HepG2 (cell line): ENCODE data around the gene MTMR10. TPM values are rescaled to one million over a fixed set of nuclear protein-coding genes. Genes with fewer than 3 reads are reported as not detected.

Source experiments
- ATAC-seq: fragments of 200-7000 bp; cut with Tn5 transposase; 3 replicates; pipeline ENCODE4 v1.9.1; 2020; ENCODE audit warnings: mild to moderate bottlenecking, moderate library complexity
- BruUV-seq: library from RNA; stranded (reverse); fragments of 400-500 nt; replicated peaks from 2 replicates; lab custom pipeline; 2021; lab: Mats Ljungman, UMichigan
- CTCF ChIA-PET: fragments of 300-600 bp; formaldehyde crosslinking; extraction: SDS; loops from one replicate; lab custom pipeline; 2021; ENCODE audit warnings: low total read pairs, inconsistent platforms, low intra/inter-chr PET ratio; lab: Yijun Ruan, JAX
- POLR2A ChIA-PET: fragments of 350-600 bp; sonication (Branson Sonifier 250); formaldehyde crosslinking; loops from one replicate; lab custom pipeline; 2020; ENCODE audit warnings: antibody characterized with exemption, inconsistent platforms; lab: Yijun Ruan, JAX
- DNase-seq: peaks from one replicate; pipeline ENCODE4 v3.0.0-alpha.2; 2015; ENCODE audit warnings: low spot score
- FAIRE-seq: peaks from 3 replicates; lab custom pipeline; 2011; peaks lifted over from hg19 to GRCh38; lab: Jason Lieb, UNC
- H2AFZ ChIP-seq: one replicate; pipeline ENCODE4 v1.6.1; 2011; ENCODE audit warnings: low read length, inconsistent platforms
- H3K27ac ChIP-seq: fragments of 300-600 bp; 3 replicates; pipeline ENCODE4 v1.8.0; 2011; ENCODE audit warnings: mixed run types, mild to moderate bottlenecking, mixed read lengths, low read length, inconsistent platforms; ENCODE audit not compliant: insufficient read depth; ENCODE audit errors: extremely low read length
- H3K27me3 ChIP-seq, 2 experiments: fragments of 200-600 bp in 1 of 2; 2 replicates in 1 of 2; 3 replicates in 1 of 2; pipeline versions ENCODE4 v1.6.0 to v1.8.0; 2011; ENCODE audit warnings: low read length in 2 of 2, mild to moderate bottlenecking in 2 of 2, moderate library complexity in 2 of 2, inconsistent platforms in 1 of 2; ENCODE audit not compliant: insufficient read depth in 2 of 2, control insufficient read depth in 1 of 2
- H3K36me3 ChIP-seq, 2 experiments: fragments of 200-600 bp in 1 of 2; replicated peaks in 1 of 2; 2 replicates in 1 of 2; 3 replicates in 1 of 2; pipeline versions ENCODE4 v1.5.1 to v1.8.0; 2011; ENCODE audit warnings: low read length in 2 of 2, inconsistent platforms in 1 of 2; ENCODE audit not compliant: insufficient read depth in 2 of 2, control insufficient read depth in 1 of 2
- H3K4me1 ChIP-seq: 2 replicates; pipeline ENCODE4 v1.5.1; 2012; ENCODE audit warnings: low read length, inconsistent platforms; ENCODE audit not compliant: insufficient read depth
- H3K4me2 ChIP-seq: 2 replicates; pipeline ENCODE4 v1.6.0; 2011; ENCODE audit warnings: low read depth, low read length, inconsistent platforms
- H3K4me3 ChIP-seq, 3 experiments: fragments of 200-600 bp in 1 of 3; sonication (generic), shearing (Covaris generic) in 1 of 3; replicated peaks in 1 of 3; 2 replicates each; pipeline ENCODE4 v1.5.1; 2011 to 2016; ENCODE audit warnings: low read length in 3 of 3, inconsistent platforms in 2 of 3, low read depth in 2 of 3, mild to moderate bottlenecking in 2 of 3, control low read depth in 1 of 3, mixed read lengths in 1 of 3; ENCODE audit not compliant: insufficient read depth in 1 of 3
- H3K79me2 ChIP-seq: one replicate; pipeline ENCODE4 v1.6.1; 2011; ENCODE audit warnings: low read length, inconsistent platforms; ENCODE audit not compliant: insufficient read depth
- H3K9ac ChIP-seq: 2 replicates; pipeline ENCODE4 v1.6.0; 2011; ENCODE audit warnings: mild to moderate bottlenecking, low read depth, low read length, inconsistent platforms; ENCODE audit not compliant: insufficient read depth
- H3K9me3 ChIP-seq: 2 replicates; pipeline ENCODE4 v1.5.1; 2012; ENCODE audit warnings: mild to moderate bottlenecking, low read length
- H4K20me1 ChIP-seq: 2 replicates; pipeline ENCODE4 v1.6.0; 2011; ENCODE audit warnings: inconsistent platforms, mild to moderate bottlenecking, low read length, moderate library complexity; ENCODE audit not compliant: insufficient read depth
- ESRRA ChIP-seq: sonication (generic); formaldehyde crosslinking; IDR thresholded peaks from 2 replicates; pipeline ENCODE4 v1.5.1; 2020; ENCODE audit warnings: mild to moderate bottlenecking, low read depth, missing genetic modification reagents
- GABPB1 ChIP-seq: IDR thresholded peaks from 2 replicates; pipeline ENCODE4 v1.6.1; 2016; ENCODE audit warnings: mild to moderate bottlenecking, missing genetic modification reagents, moderate library complexity, missing compliant biosample characterization
- STAT5B ChIP-seq: sonication (generic); formaldehyde crosslinking; IDR thresholded peaks from 2 replicates; pipeline ENCODE4 v1.4.0; 2020; ENCODE audit warnings: missing genetic modification reagents
- ZNF572 ChIP-seq: sonication (generic); formaldehyde crosslinking; IDR thresholded peaks from 2 replicates; pipeline ENCODE4 v1.5.1; 2020; ENCODE audit warnings: mild to moderate bottlenecking, missing genetic modification reagents
- ZNF703 ChIP-seq: sonication (generic); formaldehyde crosslinking; IDR thresholded peaks from 2 replicates; pipeline ENCODE4 v1.5.1; 2020; ENCODE audit warnings: missing genetic modification reagents, mild to moderate bottlenecking, moderate library complexity, borderline replicate concordance
- ZNF713 ChIP-seq: sonication (generic); formaldehyde crosslinking; IDR thresholded peaks from 2 replicates; pipeline ENCODE4 v1.4.0; 2020; ENCODE audit warnings: mild to moderate bottlenecking, missing genetic modification reagents
- ZNF879 ChIP-seq: sonication (generic); formaldehyde crosslinking; IDR thresholded peaks from 2 replicates; pipeline ENCODE4 v1.8.1; 2023; ENCODE audit warnings: missing genetic modification reagents
- WGBS: methylation state at CpG from one replicate; pipeline ENCODE4 v1.1.6; 2017; ENCODE audit warnings: low lambda C conversion rate; 5-methylcytosine and 5-hydroxymethylcytosine counted together
- in situ Hi-C: cut with HindIII; loops from 2 replicates; pipeline ENCODE4 v1.10.0; 2017; ENCODE audit warnings: low pct_unique_long_range_greater_than_20kb; ENCODE audit not compliant: extremely low pct_ligation_motif_present
- intact Hi-C: fragments of 100-400 bp; cut with micrococcal nuclease; formaldehyde crosslinking; loops from one replicate; pipeline ENCODE4 v1.10.0; 2022; ENCODE audit not compliant: unreplicated experiment
- polyA plus RNA-seq, 8 experiments: library from polyadenylated mRNA; depleted of rRNA in 3 of 8; stranded (reverse) in 7 of 8; unstranded in 1 of 8; fragments of >200 nt; fragmentation: Illumina TruSeq in 4 of 8; extraction: Trizol in 4 of 8; gene quantifications; 2 replicates each; pipeline versions ENCODE4 v1.2.1 to v1.2.3, GENCODE V29; 2011 to 2016; ENCODE audit warnings: low read depth in 4 of 8, missing spikeins in 1 of 8, mixed read lengths in 1 of 8; ENCODE audit not compliant: insufficient read depth in 1 of 8
- total RNA-seq, 5 experiments: library from RNA; depleted of rRNA; stranded (reverse); fragments of >200 nt; fragmentation: Illumina TruSeq; extraction: Trizol; gene quantifications; 2 replicates each; pipeline ENCODE4 v1.2.3, GENCODE V29; 2016; ENCODE audit warnings: low read depth in 1 of 5
- TF ChIP-seq, protein P1 (sequence below): sonication (generic); formaldehyde crosslinking; IDR thresholded peaks from 2 replicates; pipeline ENCODE4 v1.4.0; 2020; ENCODE audit warnings: low read depth, missing genetic modification reagents
- TF ChIP-seq, protein P2 (sequence below): sonication (generic); formaldehyde crosslinking; IDR thresholded peaks from 2 replicates; pipeline ENCODE4 v1.4.0; 2020; ENCODE audit warnings: missing genetic modification reagents
- TF ChIP-seq, protein P3 (sequence below): sonication (generic); formaldehyde crosslinking; IDR thresholded peaks from 2 replicates; pipeline ENCODE4 v1.8.1; 2023; ENCODE audit warnings: missing genetic modification reagents, inconsistent platforms, borderline replicate concordance
- TF ChIP-seq, protein P4 (sequence below): sonication (generic); formaldehyde crosslinking; IDR thresholded peaks from 2 replicates; pipeline ENCODE4 v1.9.0; 2021; ENCODE audit warnings: missing genetic modification reagents, borderline replicate concordance

Gene MTMR10
- total and polyA plus RNA-seq, 2 of the 13 experiments (the other 11 are each of a cell fraction or from before 2014, with no cell fraction given): 10.2 to 17.4 TPM

DNA sequence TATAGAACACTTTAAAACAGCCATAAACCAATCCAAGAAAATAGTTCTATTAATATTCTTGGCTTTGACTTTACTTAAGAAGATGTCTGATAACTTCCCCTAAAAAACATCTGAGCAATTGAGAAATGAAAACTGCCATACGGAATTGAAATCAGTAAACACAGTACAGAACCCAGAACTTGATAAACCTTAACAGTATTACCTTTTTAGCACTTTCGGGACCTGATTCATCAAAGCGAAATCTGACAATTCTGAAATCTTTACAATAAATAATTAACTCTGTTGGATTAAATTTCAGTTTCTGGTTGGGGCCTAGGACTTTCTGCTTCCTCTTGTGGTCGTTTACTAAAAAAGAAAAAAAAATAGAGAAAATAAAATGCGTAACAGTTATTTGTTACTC lies 17.3 kb downstream of the MTMR10 start:
- no peaks in the 10 kb centered on the region for H3K4me1 ChIP-seq
- peaks cover 6 to 53% of the 10 kb centered on the region in 2 experiments for H3K36me3 ChIP-seq
- 96% methylated on average over 5 of the region's 5 CpGs for WGBS
- H3K9ac ChIP-seq: no peak overlapping the region
- intact Hi-C loops: no loop called here
- FAIRE-seq (no peak), DNase-seq (no peak), ATAC-seq (no peak)
- H3K4me3 ChIP-seq: no peak overlapping the region
- H4K20me1 ChIP-seq: peaks cover 6% of the 10 kb centered on the region
- peaks cover 29% of the 10 kb centered on the region for H3K79me2 ChIP-seq
- BruUV-seq: no TSS peak
- in situ Hi-C loops: no loop called here
- H2AFZ ChIP-seq: no peak overlapping the region
- POLR2A ChIA-PET: no interaction called here
- no peak overlapping the region for H3K27ac ChIP-seq
- CTCF ChIA-PET: no interaction called here
- H3K27me3 ChIP-seq: no peaks in the 10 kb centered on the region
- H3K4me2 ChIP-seq: no peak overlapping the region
- no peaks in the 10 kb centered on the region for H3K9me3 ChIP-seq
- TF ChIP-seq STAT5B (CRISPR knock-in tag): no peak
- TF ChIP-seq, protein P1, sequence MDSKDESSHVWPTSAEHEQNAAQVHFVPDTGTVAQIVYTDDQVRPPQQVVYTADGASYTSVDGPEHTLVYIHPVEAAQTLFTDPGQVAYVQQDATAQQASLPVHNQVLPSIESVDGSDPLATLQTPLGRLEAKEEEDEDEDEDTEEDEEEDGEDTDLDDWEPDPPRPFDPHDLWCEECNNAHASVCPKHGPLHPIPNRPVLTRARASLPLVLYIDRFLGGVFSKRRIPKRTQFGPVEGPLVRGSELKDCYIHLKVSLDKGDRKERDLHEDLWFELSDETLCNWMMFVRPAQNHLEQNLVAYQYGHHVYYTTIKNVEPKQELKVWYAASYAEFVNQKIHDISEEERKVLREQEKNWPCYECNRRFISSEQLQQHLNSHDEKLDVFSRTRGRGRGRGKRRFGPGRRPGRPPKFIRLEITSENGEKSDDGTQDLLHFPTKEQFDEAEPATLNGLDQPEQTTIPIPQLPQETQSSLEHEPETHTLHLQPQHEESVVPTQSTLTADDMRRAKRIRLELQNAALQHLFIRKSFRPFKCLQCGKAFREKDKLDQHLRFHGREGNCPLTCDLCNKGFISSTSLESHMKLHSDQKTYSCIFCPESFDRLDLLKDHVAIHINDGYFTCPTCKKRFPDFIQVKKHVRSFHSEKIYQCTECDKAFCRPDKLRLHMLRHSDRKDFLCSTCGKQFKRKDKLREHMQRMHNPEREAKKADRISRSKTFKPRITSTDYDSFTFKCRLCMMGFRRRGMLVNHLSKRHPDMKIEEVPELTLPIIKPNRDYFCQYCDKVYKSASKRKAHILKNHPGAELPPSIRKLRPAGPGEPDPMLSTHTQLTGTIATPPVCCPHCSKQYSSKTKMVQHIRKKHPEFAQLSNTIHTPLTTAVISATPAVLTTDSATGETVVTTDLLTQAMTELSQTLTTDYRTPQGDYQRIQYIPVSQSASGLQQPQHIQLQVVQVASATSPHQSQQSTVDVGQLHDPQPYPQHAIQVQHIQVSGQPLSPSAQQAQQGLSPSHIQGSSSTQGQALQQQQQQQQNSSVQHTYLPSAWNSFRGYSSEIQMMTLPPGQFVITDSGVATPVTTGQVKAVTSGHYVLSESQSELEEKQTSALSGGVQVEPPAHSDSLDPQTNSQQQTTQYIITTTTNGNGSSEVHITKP: no peak
- no peak for TF ChIP-seq ESRRA (CRISPR knock-in tag)
- TF ChIP-seq ZNF713 (CRISPR knock-in tag): no peak
- TF ChIP-seq, protein P2, sequence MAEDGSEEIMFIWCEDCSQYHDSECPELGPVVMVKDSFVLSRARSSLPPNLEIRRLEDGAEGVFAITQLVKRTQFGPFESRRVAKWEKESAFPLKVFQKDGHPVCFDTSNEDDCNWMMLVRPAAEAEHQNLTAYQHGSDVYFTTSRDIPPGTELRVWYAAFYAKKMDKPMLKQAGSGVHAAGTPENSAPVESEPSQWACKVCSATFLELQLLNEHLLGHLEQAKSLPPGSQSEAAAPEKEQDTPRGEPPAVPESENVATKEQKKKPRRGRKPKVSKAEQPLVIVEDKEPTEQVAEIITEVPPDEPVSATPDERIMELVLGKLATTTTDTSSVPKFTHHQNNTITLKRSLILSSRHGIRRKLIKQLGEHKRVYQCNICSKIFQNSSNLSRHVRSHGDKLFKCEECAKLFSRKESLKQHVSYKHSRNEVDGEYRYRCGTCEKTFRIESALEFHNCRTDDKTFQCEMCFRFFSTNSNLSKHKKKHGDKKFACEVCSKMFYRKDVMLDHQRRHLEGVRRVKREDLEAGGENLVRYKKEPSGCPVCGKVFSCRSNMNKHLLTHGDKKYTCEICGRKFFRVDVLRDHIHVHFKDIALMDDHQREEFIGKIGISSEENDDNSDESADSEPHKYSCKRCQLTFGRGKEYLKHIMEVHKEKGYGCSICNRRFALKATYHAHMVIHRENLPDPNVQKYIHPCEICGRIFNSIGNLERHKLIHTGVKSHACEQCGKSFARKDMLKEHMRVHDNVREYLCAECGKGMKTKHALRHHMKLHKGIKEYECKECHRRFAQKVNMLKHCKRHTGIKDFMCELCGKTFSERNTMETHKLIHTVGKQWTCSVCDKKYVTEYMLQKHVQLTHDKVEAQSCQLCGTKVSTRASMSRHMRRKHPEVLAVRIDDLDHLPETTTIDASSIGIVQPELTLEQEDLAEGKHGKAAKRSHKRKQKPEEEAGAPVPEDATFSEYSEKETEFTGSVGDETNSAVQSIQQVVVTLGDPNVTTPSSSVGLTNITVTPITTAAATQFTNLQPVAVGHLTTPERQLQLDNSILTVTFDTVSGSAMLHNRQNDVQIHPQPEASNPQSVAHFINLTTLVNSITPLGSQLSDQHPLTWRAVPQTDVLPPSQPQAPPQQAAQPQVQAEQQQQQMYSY: no peak
- TF ChIP-seq, protein P3, sequence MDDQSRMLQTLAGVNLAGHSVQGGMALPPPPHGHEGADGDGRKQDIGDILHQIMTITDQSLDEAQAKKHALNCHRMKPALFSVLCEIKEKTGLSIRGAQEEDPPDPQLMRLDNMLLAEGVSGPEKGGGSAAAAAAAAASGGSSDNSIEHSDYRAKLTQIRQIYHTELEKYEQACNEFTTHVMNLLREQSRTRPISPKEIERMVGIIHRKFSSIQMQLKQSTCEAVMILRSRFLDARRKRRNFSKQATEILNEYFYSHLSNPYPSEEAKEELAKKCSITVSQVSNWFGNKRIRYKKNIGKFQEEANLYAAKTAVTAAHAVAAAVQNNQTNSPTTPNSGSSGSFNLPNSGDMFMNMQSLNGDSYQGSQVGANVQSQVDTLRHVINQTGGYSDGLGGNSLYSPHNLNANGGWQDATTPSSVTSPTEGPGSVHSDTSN (CRISPR knock-in tag): no peak
- no peak for TF ChIP-seq ZNF879
- no peak for TF ChIP-seq ZNF703
- no peak for TF ChIP-seq GABPB1 (CRISPR knock-in tag)
- TF ChIP-seq, protein P4, sequence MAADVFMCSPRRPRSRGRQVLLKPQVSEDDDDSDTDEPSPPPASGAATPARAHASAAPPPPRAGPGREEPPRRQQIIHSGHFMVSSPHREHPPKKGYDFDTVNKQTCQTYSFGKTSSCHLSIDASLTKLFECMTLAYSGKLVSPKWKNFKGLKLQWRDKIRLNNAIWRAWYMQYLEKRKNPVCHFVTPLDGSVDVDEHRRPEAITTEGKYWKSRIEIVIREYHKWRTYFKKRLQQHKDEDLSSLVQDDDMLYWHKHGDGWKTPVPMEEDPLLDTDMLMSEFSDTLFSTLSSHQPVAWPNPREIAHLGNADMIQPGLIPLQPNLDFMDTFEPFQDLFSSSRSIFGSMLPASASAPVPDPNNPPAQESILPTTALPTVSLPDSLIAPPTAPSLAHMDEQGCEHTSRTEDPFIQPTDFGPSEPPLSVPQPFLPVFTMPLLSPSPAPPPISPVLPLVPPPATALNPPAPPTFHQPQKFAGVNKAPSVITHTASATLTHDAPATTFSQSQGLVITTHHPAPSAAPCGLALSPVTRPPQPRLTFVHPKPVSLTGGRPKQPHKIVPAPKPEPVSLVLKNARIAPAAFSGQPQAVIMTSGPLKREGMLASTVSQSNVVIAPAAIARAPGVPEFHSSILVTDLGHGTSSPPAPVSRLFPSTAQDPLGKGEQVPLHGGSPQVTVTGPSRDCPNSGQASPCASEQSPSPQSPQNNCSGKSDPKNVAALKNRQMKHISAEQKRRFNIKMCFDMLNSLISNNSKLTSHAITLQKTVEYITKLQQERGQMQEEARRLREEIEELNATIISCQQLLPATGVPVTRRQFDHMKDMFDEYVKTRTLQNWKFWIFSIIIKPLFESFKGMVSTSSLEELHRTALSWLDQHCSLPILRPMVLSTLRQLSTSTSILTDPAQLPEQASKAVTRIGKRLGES: no peak
- no peak for TF ChIP-seq ZNF572 (CRISPR knock-in tag)
